Uterus (tissue), 2 donors: ENCODE results near the gene ANKRA2.

ENCODE experiments used
- POLR2A ChIP-seq, 2 donors: fragments of 450-650 bp; IDR thresholded peaks; one replicate each; pipeline ENCODE4 v1.6.1; 2016; ENCODE audit warnings: antibody characterized with exemption in 2 of 2, mild to moderate bottlenecking in 1 of 2, moderate library complexity in 1 of 2
- TF ChIP-seq, protein P1 (sequence below), 4 experiments: fragments of 200-600 bp in 2 of 4; fragments of 450-650 bp in 2 of 4; sonication (generic) in 2 of 4; IDR thresholded peaks; one replicate each; pipeline ENCODE4 v1.5.1; 2016 to 2019; ENCODE audit warnings: antibody characterized with exemption in 4 of 4, mild to moderate bottlenecking in 2 of 4, moderate library complexity in 1 of 4

- TF ChIP-seq, protein P1, sequence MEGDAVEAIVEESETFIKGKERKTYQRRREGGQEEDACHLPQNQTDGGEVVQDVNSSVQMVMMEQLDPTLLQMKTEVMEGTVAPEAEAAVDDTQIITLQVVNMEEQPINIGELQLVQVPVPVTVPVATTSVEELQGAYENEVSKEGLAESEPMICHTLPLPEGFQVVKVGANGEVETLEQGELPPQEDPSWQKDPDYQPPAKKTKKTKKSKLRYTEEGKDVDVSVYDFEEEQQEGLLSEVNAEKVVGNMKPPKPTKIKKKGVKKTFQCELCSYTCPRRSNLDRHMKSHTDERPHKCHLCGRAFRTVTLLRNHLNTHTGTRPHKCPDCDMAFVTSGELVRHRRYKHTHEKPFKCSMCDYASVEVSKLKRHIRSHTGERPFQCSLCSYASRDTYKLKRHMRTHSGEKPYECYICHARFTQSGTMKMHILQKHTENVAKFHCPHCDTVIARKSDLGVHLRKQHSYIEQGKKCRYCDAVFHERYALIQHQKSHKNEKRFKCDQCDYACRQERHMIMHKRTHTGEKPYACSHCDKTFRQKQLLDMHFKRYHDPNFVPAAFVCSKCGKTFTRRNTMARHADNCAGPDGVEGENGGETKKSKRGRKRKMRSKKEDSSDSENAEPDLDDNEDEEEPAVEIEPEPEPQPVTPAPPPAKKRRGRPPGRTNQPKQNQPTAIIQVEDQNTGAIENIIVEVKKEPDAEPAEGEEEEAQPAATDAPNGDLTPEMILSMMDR (IDR thresholded peaks at IDR 0.05), result no peak
- TF ChIP-seq POLR2A (IDR thresholded peaks at IDR 0.05), result no peak
These were observed 27.1 kb upstream of the ANKRA2 start for GRCh38 chr5:73592551-73592950.
